ENCODE measurements around the gene ZNF57. TPM values are rescaled to one million over a fixed set of nuclear protein-coding genes. Genes with fewer than 3 reads are reported as not detected.
"Not testable (repeated sequence)": the region's sequence is repeated elsewhere in the genome, so short reads cannot be mapped to it uniquely, and the experiment has no call there.

The ZNF57 gene
- total RNA-seq, 6 experiments from 2014 or later: 0.98 to 2.9 (median 1.7) TPM

DNA sequence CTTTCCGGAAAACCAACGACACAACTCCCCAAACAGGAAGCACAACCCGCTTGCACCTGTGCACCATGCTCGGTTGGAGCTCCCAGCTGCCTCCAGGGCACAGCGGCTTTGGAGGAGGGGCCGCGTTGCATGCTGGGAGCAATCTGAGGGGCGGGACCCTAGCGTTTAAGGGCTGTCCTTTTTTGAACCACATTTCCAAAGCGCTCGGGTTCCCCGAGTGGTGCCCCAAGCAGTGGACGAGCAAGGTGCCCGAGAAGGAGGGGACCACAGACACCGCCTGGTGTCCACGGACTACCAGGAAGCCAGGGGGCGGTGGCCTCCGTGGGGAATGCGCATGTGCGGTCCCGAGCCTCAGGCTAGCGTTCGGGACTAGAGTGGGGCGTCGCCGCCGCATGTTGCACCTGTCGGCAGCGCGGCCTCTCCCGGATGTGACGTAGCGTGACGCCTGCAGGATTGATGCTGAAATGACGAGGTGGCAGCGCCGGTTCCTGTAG is 11.9 kb upstream of the ZNF57 start:
- Histone ChIP-seq H3K9me3 (no peaks in the 10 kb centered on the region), H3K27me3 (no peaks in the 10 kb centered on the region), H3K27ac (no peak overlapping the region), H3K4me3 (no peak overlapping the region), H3K36me3 (no peaks in the 10 kb centered on the region), H3K4me1 (no peaks in the 10 kb centered on the region)
- intact Hi-C loops (cut with DNase I): no loop called here
- DNase-seq (no peak), ATAC-seq (peak in 1 of 4 donors; percentile 14)
- 68% methylated on average over 6 of the region's 37 CpGs for WGBS (ENCODE audit: insufficient coverage, low coverage, low lambda C conversion rate, missing lambda C conversion rate)
- no peak for TF ChIP-seq POLR2A (IDR thresholded peaks at IDR 0.05)
- TF ChIP-seq, protein P1, sequence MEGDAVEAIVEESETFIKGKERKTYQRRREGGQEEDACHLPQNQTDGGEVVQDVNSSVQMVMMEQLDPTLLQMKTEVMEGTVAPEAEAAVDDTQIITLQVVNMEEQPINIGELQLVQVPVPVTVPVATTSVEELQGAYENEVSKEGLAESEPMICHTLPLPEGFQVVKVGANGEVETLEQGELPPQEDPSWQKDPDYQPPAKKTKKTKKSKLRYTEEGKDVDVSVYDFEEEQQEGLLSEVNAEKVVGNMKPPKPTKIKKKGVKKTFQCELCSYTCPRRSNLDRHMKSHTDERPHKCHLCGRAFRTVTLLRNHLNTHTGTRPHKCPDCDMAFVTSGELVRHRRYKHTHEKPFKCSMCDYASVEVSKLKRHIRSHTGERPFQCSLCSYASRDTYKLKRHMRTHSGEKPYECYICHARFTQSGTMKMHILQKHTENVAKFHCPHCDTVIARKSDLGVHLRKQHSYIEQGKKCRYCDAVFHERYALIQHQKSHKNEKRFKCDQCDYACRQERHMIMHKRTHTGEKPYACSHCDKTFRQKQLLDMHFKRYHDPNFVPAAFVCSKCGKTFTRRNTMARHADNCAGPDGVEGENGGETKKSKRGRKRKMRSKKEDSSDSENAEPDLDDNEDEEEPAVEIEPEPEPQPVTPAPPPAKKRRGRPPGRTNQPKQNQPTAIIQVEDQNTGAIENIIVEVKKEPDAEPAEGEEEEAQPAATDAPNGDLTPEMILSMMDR (IDR thresholded peaks at IDR 0.05): no peak

DNA sequence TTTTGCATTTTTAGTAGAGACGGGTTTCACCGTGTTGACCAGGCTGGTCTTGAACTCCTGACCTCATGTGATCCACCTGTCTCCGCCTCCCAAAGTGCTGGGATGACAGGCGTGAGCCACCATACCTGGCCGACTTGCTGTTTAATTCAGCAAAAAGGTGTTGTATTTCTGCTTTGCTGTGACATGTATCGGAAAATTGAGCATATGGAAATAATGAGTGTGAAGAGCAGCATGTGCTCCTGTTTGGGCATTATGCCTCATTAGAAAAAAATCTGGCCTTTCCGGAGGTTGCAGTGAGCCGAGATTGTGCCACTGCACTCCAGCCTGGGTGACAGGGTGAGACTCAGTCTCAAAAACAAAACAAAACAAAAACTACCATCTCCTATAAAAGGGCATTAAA is 10.2 kb upstream of the ZNF57 start:
- H3K4me1 ChIP-seq; H3K27me3 ChIP-seq; H3K4me3 ChIP-seq; ATAC-seq; DNase-seq; H3K9me3 ChIP-seq; H3K36me3 ChIP-seq; intact Hi-C loops (cut with DNase I); H3K27ac ChIP-seq: not testable (repeated sequence)
- WGBS (ENCODE audit: insufficient coverage, low coverage, low lambda C conversion rate, missing lambda C conversion rate): 66% methylated on average over 8 of the region's 8 CpGs

DNA sequence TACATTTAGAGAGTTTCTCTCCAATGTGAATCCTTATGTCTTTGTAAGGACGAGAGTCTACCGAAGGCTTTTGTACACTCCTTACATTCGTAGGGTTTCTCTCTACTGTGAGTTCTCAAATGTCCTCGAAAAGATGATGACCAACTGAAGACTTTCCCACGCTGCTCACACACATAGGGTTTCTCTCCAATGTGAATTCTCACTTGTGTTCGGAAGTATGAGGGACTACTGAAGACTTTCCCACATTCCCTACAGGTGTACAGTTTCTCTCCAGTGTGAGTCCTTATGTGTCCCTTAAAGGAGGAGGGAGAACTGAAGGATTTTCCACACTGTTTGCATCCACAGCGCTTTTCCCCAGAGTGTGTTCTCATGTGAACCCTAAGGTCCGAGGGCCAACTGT is 4.0 kb upstream of the ZNF57 start:
- DNase-seq (no peak), ATAC-seq (no peak)
- H3K9me3 ChIP-seq: no peaks in the 10 kb centered on the region
- H3K27me3 ChIP-seq: no peaks in the 10 kb centered on the region
- no peak overlapping the region for H3K27ac ChIP-seq
- 67% methylated on average over 8 of the region's 8 CpGs for WGBS (ENCODE audit: insufficient coverage, low coverage, low lambda C conversion rate, missing lambda C conversion rate)
- H3K4me1 ChIP-seq: peaks cover 0 to 5% (median 0%) of the 10 kb centered on the region in 4 donors
- no peaks in the 10 kb centered on the region for H3K36me3 ChIP-seq
- intact Hi-C loops (cut with DNase I): no loop called here
- no peak overlapping the region for H3K4me3 ChIP-seq
- TF ChIP-seq, protein P1 (IDR thresholded peaks at IDR 0.05): no peak
- TF ChIP-seq POLR2A (IDR thresholded peaks at IDR 0.05): no peak

DNA sequence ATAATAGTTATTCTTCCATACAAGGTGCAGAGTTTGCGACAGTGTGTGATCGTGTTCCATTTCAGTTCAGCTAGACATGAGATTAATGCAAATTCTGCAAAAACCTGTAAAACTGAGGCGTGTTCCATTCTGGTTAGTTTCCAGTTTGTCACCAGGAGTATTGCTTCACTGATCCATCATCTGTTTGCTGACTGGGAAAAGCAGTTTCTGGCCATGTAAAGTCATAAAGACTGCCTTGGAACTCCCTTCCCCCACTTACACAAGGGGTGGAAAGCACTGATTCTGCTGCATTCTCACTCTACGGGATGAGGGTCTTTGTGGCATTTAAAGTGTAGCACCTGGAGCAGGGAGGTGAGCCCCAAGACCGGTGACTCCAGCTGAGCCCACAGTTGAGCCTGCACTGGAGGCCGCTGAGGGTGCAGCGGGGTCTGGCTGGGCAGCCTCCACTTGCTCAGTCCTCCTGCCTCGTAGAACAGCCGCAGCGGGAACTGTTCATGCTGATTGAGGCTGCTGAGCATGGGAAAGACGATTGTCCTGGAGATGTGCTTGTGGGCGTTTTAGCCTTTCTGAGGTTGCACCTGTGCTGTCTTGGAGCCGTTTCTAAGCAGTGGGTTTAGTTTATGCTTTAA is 2.0 kb downstream of the ZNF57 start:
- no peaks in the 10 kb centered on the region for H3K9me3 ChIP-seq
- ATAC-seq (no peak), DNase-seq (no peak)
- H3K36me3 ChIP-seq: no peaks in the 10 kb centered on the region
- no peaks in the 10 kb centered on the region for H3K27me3 ChIP-seq
- peak overlapping the region in 1 of 3 donors; percentile 51 for H3K27ac ChIP-seq
- intact Hi-C loops (cut with DNase I): no loop called here
- H3K4me3 ChIP-seq: no peak overlapping the region
- no peak for TF ChIP-seq POLR2A (IDR thresholded peaks at IDR 0.05)
- TF ChIP-seq, protein P1 (IDR thresholded peaks at IDR 0.05): no peak
- 71% methylated on average over 11 of the region's 13 CpGs for WGBS (ENCODE audit: insufficient coverage, low coverage, low lambda C conversion rate, missing lambda C conversion rate)
- peaks cover 0 to 7% (median 2%) of the 10 kb centered on the region in 4 donors for H3K4me1 ChIP-seq

DNA sequence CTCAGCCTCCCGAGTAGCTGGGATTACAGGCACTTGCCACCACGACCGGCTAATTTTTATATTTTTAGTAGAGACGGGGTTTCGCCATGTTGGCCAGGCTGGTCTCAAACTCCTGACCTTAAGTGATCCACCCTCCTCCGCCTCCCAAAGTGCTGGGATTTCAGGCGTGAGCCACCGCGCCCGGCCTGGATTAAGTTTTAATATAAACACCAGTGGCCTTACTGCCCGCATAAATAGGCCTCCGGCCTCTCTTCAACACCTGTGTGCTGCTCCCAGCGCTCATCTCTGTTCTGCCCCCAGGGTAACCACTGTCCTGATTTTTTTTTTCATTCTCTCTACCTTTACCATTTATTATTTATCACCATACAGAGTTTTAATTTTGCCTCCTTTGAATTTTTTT is 2.6 kb downstream of the ZNF57 start:
- H3K4me1 ChIP-seq; H3K9me3 ChIP-seq; H3K36me3 ChIP-seq; H3K27ac ChIP-seq; ATAC-seq; intact Hi-C loops (cut with DNase I); H3K4me3 ChIP-seq; DNase-seq; H3K27me3 ChIP-seq: not testable (repeated sequence)
- WGBS (ENCODE audit: insufficient coverage, low coverage, low lambda C conversion rate, missing lambda C conversion rate): 95% methylated on average over 3 of the region's 13 CpGs
